ENCODE data around the gene LIPT2. TPM values are rescaled to one million over a fixed set of nuclear protein-coding genes. Genes with fewer than 3 reads are reported as not detected.
"Not testable (repeated sequence)": the region's sequence is repeated elsewhere in the genome, so short reads cannot be mapped to it uniquely, and the experiment has no call there.

LIPT2 gene
- total RNA-seq, 1 experiment from 2014 or later = 8.2 TPM

DNA sequence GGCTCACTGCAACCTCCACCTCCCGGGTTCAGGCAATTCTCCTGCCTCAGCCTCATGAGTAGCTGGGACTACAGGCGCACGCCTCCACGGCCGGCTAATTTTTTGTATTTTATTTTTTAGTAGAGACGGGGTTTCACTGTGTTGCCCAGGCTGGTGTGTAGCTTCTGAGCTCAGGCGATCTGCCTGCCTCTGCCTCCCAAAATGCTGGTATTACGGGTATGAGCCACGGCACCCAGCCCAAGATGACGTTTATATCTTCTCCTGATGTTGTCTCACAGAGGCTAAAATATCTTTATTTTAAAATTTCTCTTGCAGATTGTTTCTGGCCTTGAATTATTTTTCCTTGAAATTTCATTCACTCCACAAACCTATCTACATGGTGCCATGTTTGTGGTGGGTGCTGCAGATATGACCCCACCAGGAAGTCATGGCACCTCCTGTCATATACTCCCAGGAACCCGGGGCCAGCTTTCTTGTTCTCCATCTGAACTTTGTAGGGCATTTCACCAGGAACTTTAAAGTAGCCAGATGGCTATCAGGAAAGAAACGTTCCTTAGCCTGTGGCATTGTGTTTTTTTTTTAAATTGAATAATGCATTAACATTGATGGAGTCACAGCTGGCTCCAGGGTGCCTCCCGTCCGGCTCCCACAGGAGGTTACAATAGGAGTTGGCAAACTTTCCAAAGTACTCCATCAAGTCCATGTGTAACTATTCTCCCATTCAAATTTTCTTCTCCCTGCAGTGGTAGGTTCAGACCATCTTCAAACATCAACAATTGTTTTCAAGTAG is 42.0 kb upstream of the LIPT2 start:
- H3K27ac Mint-ChIP-seq = no peak overlapping the region
- no CpG with 5 or more reads among the region's 14 CpGs for WGBS (ENCODE audit: extremely low coverage, insufficient read length, low lambda C conversion rate)
- TF ChIP-seq, protein P1, sequence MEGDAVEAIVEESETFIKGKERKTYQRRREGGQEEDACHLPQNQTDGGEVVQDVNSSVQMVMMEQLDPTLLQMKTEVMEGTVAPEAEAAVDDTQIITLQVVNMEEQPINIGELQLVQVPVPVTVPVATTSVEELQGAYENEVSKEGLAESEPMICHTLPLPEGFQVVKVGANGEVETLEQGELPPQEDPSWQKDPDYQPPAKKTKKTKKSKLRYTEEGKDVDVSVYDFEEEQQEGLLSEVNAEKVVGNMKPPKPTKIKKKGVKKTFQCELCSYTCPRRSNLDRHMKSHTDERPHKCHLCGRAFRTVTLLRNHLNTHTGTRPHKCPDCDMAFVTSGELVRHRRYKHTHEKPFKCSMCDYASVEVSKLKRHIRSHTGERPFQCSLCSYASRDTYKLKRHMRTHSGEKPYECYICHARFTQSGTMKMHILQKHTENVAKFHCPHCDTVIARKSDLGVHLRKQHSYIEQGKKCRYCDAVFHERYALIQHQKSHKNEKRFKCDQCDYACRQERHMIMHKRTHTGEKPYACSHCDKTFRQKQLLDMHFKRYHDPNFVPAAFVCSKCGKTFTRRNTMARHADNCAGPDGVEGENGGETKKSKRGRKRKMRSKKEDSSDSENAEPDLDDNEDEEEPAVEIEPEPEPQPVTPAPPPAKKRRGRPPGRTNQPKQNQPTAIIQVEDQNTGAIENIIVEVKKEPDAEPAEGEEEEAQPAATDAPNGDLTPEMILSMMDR (conservative IDR thresholded peaks at IDR 0.05) = no peak
- Histone ChIP-seq H3T11ph (ENCODE audit: low read length) (no peak overlapping the region), H3K9me3 (ENCODE audit: control insufficient read depth, low read depth, low read length) (peaks cover 6% of the 10 kb centered on the region), H4K8ac (replicated peaks; ENCODE audit: insufficient read length, low read depth, low read length) (no peak overlapping the region), H3K27ac (ENCODE audit: insufficient read length, low read depth, low read length) (no peak overlapping the region), H3K4ac (ENCODE audit: low read depth, low read length) (no peak overlapping the region), H2AFZ (ENCODE audit: low read length) (no peak overlapping the region), H4K91ac (ENCODE audit: insufficient read length, low read depth, low read length) (no peak overlapping the region), H3K23ac (ENCODE audit: insufficient read length, low read depth, low read length) (no peak overlapping the region), H3K79me1 (ENCODE audit: insufficient read depth, low read depth, low read length, poor library complexity, severe bottlenecking) (no peaks in the 10 kb centered on the region), H3K14ac (ENCODE audit: insufficient read depth, low read length) (no peak overlapping the region), H2AK5ac (ENCODE audit: insufficient read length, low read length) (no peak overlapping the region), H2BK20ac (ENCODE audit: low read depth, low read length, poor library complexity, severe bottlenecking) (no peak overlapping the region), H2BK15ac (ENCODE audit: low read depth, low read length) (no peak overlapping the region), H4K5ac (ENCODE audit: insufficient read length, low read depth, low read length) (no peak overlapping the region), H3K27me3 (ENCODE audit: insufficient read depth, low read length) (no peaks in the 10 kb centered on the region), H3K23me2 (ENCODE audit: insufficient read length, low read depth, low read length, poor library complexity, severe bottlenecking) (no peaks in the 10 kb centered on the region), H2BK5ac (ENCODE audit: insufficient read length, low read length) (no peak overlapping the region), H3K18ac (ENCODE audit: insufficient read length, low read depth, low read length) (no peak overlapping the region), H2BK12ac (ENCODE audit: insufficient read length, low read depth, low read length) (no peak overlapping the region), H3K56ac (ENCODE audit: insufficient read length, low read depth, low read length) (no peak overlapping the region), H3K79me2 (ENCODE audit: insufficient read depth, low read length) (no peaks in the 10 kb centered on the region), H2BK120ac (ENCODE audit: low read depth, low read length, poor library complexity, severe bottlenecking) (no peak overlapping the region), H3K9ac (ENCODE audit: extremely low read depth, insufficient read length, low read length) (no peak overlapping the region), H3K4me1 (ENCODE audit: insufficient read depth, low read length) (no peaks in the 10 kb centered on the region), H3K4me2 (ENCODE audit: insufficient read depth, insufficient read length, low read length) (no peak overlapping the region), H4K20me1 (ENCODE audit: control insufficient read depth, insufficient read depth, insufficient read length) (no peaks in the 10 kb centered on the region)
- H3K4me3 Mint-ChIP-seq = no peak overlapping the region
- peaks cover 1% of the 10 kb centered on the region; the same call in 1 of the 2 replicates for H3K27me3 Mint-ChIP-seq (ENCODE audit: low read depth)
- peaks cover 8 to 16% of the 10 kb centered on the region in 2 experiments for H3K4me1 Mint-ChIP-seq
- no peak for DNase-seq
- H3K9me3 Mint-ChIP-seq = peaks cover 15 to 17% of the 10 kb centered on the region in 2 experiments
- peaks cover 0 to 4% (median 0%) of the 10 kb centered on the region in 3 experiments; a peak in 5 of 7 replicates for H3K36me3 Mint-ChIP-seq (ENCODE audit: insufficient read depth in 1 of 3, low read depth in 3 of 3)

DNA sequence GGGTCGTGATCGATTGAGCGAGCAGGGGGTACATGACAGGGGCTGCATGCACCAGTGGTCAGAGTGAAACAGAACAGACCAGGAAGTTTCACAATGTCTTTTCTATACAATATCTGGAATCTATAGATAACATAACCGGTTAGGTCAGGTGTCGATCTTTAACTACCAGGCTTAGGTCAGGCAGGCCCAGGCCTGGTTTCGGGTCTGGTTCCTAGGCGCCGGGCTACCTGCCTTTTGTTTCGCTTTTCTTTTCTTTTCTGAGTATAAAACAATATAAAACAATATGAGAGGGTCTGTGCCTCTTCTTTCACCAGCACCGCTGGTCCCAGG is 41.4 kb upstream of the LIPT2 start:
- H3K9me3 Mint-ChIP-seq = peaks cover 8 to 11% of the 10 kb centered on the region in 2 experiments; a peak in 4 of 5 replicates
- not testable (repeated sequence) for H3K9ac ChIP-seq (ENCODE audit: extremely low read depth, insufficient read length, low read length); H2BK120ac ChIP-seq (ENCODE audit: low read depth, low read length, poor library complexity, severe bottlenecking); H3K56ac ChIP-seq (ENCODE audit: insufficient read length, low read depth, low read length); H3K4me2 ChIP-seq (ENCODE audit: insufficient read depth, insufficient read length, low read length); H3K18ac ChIP-seq (ENCODE audit: insufficient read length, low read depth, low read length); H3K4me3 Mint-ChIP-seq; H3K79me2 ChIP-seq (ENCODE audit: insufficient read depth, low read length); H4K20me1 ChIP-seq (ENCODE audit: control insufficient read depth, insufficient read depth, insufficient read length); H3K23ac ChIP-seq (ENCODE audit: insufficient read length, low read depth, low read length); H4K8ac ChIP-seq (replicated peaks; ENCODE audit: insufficient read length, low read depth, low read length); H2AK5ac ChIP-seq (ENCODE audit: insufficient read length, low read length); DNase-seq; H3K23me2 ChIP-seq (ENCODE audit: insufficient read length, low read depth, low read length, poor library complexity, severe bottlenecking); H3K27ac ChIP-seq (ENCODE audit: insufficient read length, low read depth, low read length); H4K91ac ChIP-seq (ENCODE audit: insufficient read length, low read depth, low read length); H2AFZ ChIP-seq (ENCODE audit: low read length); H2BK5ac ChIP-seq (ENCODE audit: insufficient read length, low read length); H3K27me3 Mint-ChIP-seq (ENCODE audit: low read depth); H3K27me3 ChIP-seq (ENCODE audit: insufficient read depth, low read length); H3K14ac ChIP-seq (ENCODE audit: insufficient read depth, low read length); H2BK20ac ChIP-seq (ENCODE audit: low read depth, low read length, poor library complexity, severe bottlenecking); H3K9me3 ChIP-seq (ENCODE audit: control insufficient read depth, low read depth, low read length); H4K5ac ChIP-seq (ENCODE audit: insufficient read length, low read depth, low read length); H3K4me1 ChIP-seq (ENCODE audit: insufficient read depth, low read length); H2BK15ac ChIP-seq (ENCODE audit: low read depth, low read length); H3K4ac ChIP-seq (ENCODE audit: low read depth, low read length); H3T11ph ChIP-seq (ENCODE audit: low read length); H2BK12ac ChIP-seq (ENCODE audit: insufficient read length, low read depth, low read length); H3K36me3 Mint-ChIP-seq (ENCODE audit: insufficient read depth in 1 of 3, low read depth in 3 of 3); H3K27ac Mint-ChIP-seq; H3K79me1 ChIP-seq (ENCODE audit: insufficient read depth, low read depth, low read length, poor library complexity, severe bottlenecking)
- WGBS (ENCODE audit: extremely low coverage, insufficient read length, low lambda C conversion rate) = no CpG with 5 or more reads among the region's 10 CpGs
- H3K4me1 Mint-ChIP-seq = peaks cover 8 to 16% of the 10 kb centered on the region in 2 experiments

All from H9 (cell line).